ENCODE data around the gene STK32B.

The STK32B gene

GRCh38 chr4:5096261-5096660, 45.0 kb downstream of the STK32B start:
- TF ChIP-seq CTCF (conservative IDR thresholded peaks at IDR 0.05): no peak
- H3K27ac ChIP-seq: no peak overlapping the region

DNA sequence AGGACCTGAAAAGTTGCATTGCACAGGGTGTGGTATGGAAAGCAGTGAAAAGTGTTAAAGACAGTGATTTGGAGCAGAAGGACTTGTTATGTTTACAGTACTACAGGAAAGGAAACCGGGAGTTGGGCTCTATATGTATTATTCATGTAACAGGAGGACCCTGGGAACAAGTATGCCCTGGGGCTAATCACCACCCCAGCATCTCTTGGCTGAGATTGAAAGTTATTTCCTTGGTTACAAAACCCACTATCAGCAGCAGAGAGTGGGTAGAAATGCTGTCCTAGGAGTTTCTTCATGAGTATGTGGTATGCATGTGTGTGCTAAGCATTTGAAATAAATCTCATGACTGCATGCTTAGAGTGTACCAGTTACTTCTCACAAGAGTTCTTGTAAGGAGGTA, 46.9 kb downstream of the STK32B start:
- no peak for TF ChIP-seq CTCF (conservative IDR thresholded peaks at IDR 0.05)
- no peak overlapping the region for H3K27ac ChIP-seq

GRCh38 chr4:5100336-5100735, 49.1 kb downstream of the STK32B start:
- H3K27ac ChIP-seq: no peak overlapping the region
- TF ChIP-seq CTCF (conservative IDR thresholded peaks at IDR 0.05): no peak

GRCh38 chr4:5100986-5101385, 49.7 kb downstream of the STK32B start:
- TF ChIP-seq CTCF (conservative IDR thresholded peaks at IDR 0.05): no peak
- H3K27ac ChIP-seq: no peak overlapping the region

DNA sequence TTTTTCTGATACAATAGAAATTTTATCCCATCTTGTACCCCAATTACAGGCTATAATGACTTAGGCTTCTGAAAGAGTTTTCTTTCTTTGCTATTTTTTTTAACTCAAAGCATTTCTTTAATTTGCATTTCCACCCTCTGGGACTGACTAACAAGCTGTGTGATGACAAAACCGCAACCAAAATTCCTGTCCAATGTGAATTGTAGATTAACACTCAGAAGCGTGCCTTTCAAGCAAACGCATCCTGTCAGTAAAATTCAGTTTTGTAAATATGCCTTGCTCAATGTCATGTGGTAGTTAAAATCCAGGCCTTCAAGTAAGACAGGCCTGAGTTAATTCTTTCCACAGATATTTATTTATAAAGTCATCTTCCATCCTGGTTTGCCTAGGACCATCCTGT, 50.3 kb downstream of the STK32B start:
- no peak for TF ChIP-seq CTCF (conservative IDR thresholded peaks at IDR 0.05)
- H3K27ac ChIP-seq: no peak overlapping the region

- no peak for TF ChIP-seq CTCF (conservative IDR thresholded peaks at IDR 0.05)
Observed at GRCh38 chr4:5110901-5111300, 59.6 kb downstream of the STK32B start.

GRCh38 chr4:5112333-5113095, 61.2 kb downstream of the STK32B start:
- H3K27ac ChIP-seq: no peak overlapping the region
- no peak for TF ChIP-seq CTCF (conservative IDR thresholded peaks at IDR 0.05)

More at GRCh38 chr4:5110901-5111300, 59.6 kb downstream of the STK32B start:
- H3K27ac ChIP-seq: no peak overlapping the region
